RWPE2 (cell line): ENCODE data around the gene TKTL2.

Source experiments
- ATAC-seq: fragments of 200-7000 bp; cut with Tn5 transposase; 3 replicates; pipeline ENCODE4 v1.9.1; 2021; ENCODE audit warnings: low read depth
- DNase-seq: peaks from one replicate; pipeline ENCODE4 v3.0.0-alpha.2; 2020; ENCODE audit warnings: low spot score
- H3K27ac ChIP-seq: fragments of 450-650 bp; 2 replicates; pipeline ENCODE4 v1.5.1; 2017; ENCODE audit warnings: mild to moderate bottlenecking; ENCODE audit not compliant: poor library complexity, severe bottlenecking
- H3K27me3 ChIP-seq: fragments of 250-450 bp; sonication (Bioruptor Pico); 2 replicates; pipeline ENCODE4 v1.5.1; 2021; ENCODE audit warnings: mild to moderate bottlenecking, moderate library complexity; ENCODE audit not compliant: insufficient read depth, poor library complexity, severe bottlenecking
- H3K36me3 ChIP-seq: fragments of 250-450 bp; sonication (Bioruptor Pico); 2 replicates; pipeline ENCODE4 v1.5.1; 2020; ENCODE audit warnings: low read depth, mild to moderate bottlenecking, moderate library complexity
- H3K4me1 ChIP-seq: fragments of 250-450 bp; sonication (Bioruptor Pico); 2 replicates; pipeline ENCODE4 v1.5.1; 2021; ENCODE audit warnings: mild to moderate bottlenecking, moderate library complexity; ENCODE audit not compliant: insufficient read depth, poor library complexity, severe bottlenecking
- H3K4me3 ChIP-seq: fragments of 250-450 bp; sonication (Bioruptor Pico); 2 replicates; pipeline ENCODE4 v1.5.1; 2021; ENCODE audit warnings: mild to moderate bottlenecking, moderate library complexity; ENCODE audit not compliant: severe bottlenecking
- H3K9me3 ChIP-seq: fragments of 250-450 bp; sonication (Bioruptor Pico); 2 replicates; pipeline ENCODE4 v1.5.1; 2021; ENCODE audit warnings: mild to moderate bottlenecking, moderate library complexity; ENCODE audit not compliant: severe bottlenecking
- CTCF ChIP-seq: fragments of 450-650 bp; IDR thresholded peaks from one replicate; pipeline ENCODE4 v1.5.1; 2017; ENCODE audit warnings: mild to moderate bottlenecking, moderate library complexity; ENCODE audit not compliant: poor library complexity, severe bottlenecking

Gene TKTL2, protein sequence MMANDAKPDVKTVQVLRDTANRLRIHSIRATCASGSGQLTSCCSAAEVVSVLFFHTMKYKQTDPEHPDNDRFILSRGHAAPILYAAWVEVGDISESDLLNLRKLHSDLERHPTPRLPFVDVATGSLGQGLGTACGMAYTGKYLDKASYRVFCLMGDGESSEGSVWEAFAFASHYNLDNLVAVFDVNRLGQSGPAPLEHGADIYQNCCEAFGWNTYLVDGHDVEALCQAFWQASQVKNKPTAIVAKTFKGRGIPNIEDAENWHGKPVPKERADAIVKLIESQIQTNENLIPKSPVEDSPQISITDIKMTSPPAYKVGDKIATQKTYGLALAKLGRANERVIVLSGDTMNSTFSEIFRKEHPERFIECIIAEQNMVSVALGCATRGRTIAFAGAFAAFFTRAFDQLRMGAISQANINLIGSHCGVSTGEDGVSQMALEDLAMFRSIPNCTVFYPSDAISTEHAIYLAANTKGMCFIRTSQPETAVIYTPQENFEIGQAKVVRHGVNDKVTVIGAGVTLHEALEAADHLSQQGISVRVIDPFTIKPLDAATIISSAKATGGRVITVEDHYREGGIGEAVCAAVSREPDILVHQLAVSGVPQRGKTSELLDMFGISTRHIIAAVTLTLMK

GRCh38 chr4:163473576-163473975, at the start of gene TKTL2:
Gene TKTL2 (minus strand): TSS chr4:163473754. CDS start chr4:163473734, 20 bp downstream.
- no peak for DNase-seq
- Histone ChIP-seq H3K9me3 (no peaks in the 10 kb centered on the region), H3K27me3 (no peaks in the 10 kb centered on the region), H3K27ac (no peak within 1 kb of the TSS), H3K4me3 (no peak within 1 kb of the TSS), H3K4me1 (no peaks in the 10 kb centered on the region), H3K36me3 (no peaks in the 10 kb centered on the region)
- ATAC-seq: no peak
- no peak for TF ChIP-seq CTCF

GRCh38 chr4:163515198-163515597, 41.6 kb upstream of the TKTL2 start:
- TF ChIP-seq CTCF: no peak
- peaks cover 84% of the 10 kb centered on the region for H3K36me3 ChIP-seq
- ATAC-seq (no peak), DNase-seq (no peak)
- no peaks in the 10 kb centered on the region for H3K27me3 ChIP-seq
- no peak overlapping the region for H3K4me3 ChIP-seq
- H3K27ac ChIP-seq: no peak overlapping the region
- no peaks in the 10 kb centered on the region for H3K9me3 ChIP-seq
- no peaks in the 10 kb centered on the region for H3K4me1 ChIP-seq

- no peak overlapping the region for H3K4me3 ChIP-seq
- TF ChIP-seq CTCF: no peak
- H3K9me3 ChIP-seq: no peaks in the 10 kb centered on the region
- DNase-seq (no peak), ATAC-seq (no peak)
- H3K27me3 ChIP-seq: no peaks in the 10 kb centered on the region
- no peak overlapping the region for H3K27ac ChIP-seq
- H3K36me3 ChIP-seq: peaks cover 57% of the 10 kb centered on the region
- H3K4me1 ChIP-seq: peaks cover 8% of the 10 kb centered on the region
Observed at GRCh38 chr4:163505374-163505773, 31.8 kb upstream of the TKTL2 start.

DNA sequence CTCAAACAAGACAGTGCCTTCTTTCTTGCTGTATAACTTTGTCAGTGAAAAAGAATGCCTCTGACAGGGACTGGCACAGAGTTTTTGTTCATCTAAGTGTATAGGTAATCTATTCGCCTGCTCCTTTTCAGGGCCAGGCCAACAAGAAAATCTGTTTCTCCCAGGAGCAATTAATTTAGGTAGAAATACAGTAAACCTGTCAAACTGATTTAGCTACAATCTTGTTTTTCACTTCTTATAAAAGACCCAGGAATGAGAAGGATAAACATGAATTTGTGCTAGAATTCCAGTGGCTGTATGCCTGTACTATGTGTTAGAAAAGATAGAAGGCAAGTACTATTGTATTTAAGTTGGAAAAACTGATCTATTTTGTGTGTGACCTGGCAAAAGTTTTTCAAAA, 27.0 kb upstream of the TKTL2 start:
- no peak for TF ChIP-seq CTCF
- no peak overlapping the region for H3K27ac ChIP-seq
- H3K9me3 ChIP-seq: no peaks in the 10 kb centered on the region
- no peaks in the 10 kb centered on the region for H3K27me3 ChIP-seq
- DNase-seq (no peak), ATAC-seq (no peak)
- H3K4me3 ChIP-seq: no peak overlapping the region
- peaks cover 16% of the 10 kb centered on the region for H3K4me1 ChIP-seq
- H3K36me3 ChIP-seq: peaks cover 41% of the 10 kb centered on the region

GRCh38 chr4:163495900-163496299, 22.3 kb upstream of the TKTL2 start:
- DNase-seq (no peak), ATAC-seq (no peak)
- H3K27me3 ChIP-seq: no peaks in the 10 kb centered on the region
- peak overlapping the region; percentile 86 for H3K27ac ChIP-seq
- H3K4me3 ChIP-seq: peak overlapping the region; percentile 72
- peaks cover 8% of the 10 kb centered on the region for H3K4me1 ChIP-seq
- TF ChIP-seq CTCF: no peak
- peaks cover 32% of the 10 kb centered on the region; the same call in 1 of the 2 replicates for H3K36me3 ChIP-seq
- H3K9me3 ChIP-seq: no peaks in the 10 kb centered on the region
